Ishikawa (cell line): ENCODE results near the gene EOGT.

Source experiments
- CEBPB ChIP-seq: IDR thresholded peaks from 2 replicates; pipeline ENCODE4 v1.6.1; 2012
- CREB1 ChIP-seq: IDR thresholded peaks from 2 replicates; pipeline ENCODE4 v1.6.1; 2012; ENCODE audit warnings: low read depth
- EGR1 ChIP-seq: IDR thresholded peaks from 2 replicates; pipeline ENCODE4 v1.6.1; 2012
- EP300 ChIP-seq: IDR thresholded peaks from 2 replicates; pipeline ENCODE4 v1.6.1; 2012; ENCODE audit warnings: borderline replicate concordance
- FOXM1 ChIP-seq: IDR thresholded peaks from 2 replicates; pipeline ENCODE4 v1.6.1; 2012; ENCODE audit warnings: low read depth, borderline replicate concordance
- NFIC ChIP-seq: IDR thresholded peaks from 2 replicates; pipeline ENCODE4 v1.6.1; 2012
- RAD21 ChIP-seq: IDR thresholded peaks from 2 replicates; pipeline ENCODE4 v1.6.1; 2012; ENCODE audit warnings: low read depth
- TAF1 ChIP-seq: IDR thresholded peaks from 2 replicates; pipeline ENCODE4 v1.6.1; 2012; ENCODE audit warnings: low read depth, mild to moderate bottlenecking
- TCF12 ChIP-seq: IDR thresholded peaks from 2 replicates; pipeline ENCODE4 v1.6.1; 2012; ENCODE audit warnings: low read depth
- TEAD4 ChIP-seq: IDR thresholded peaks from 2 replicates; pipeline ENCODE4 v1.6.1; 2012
- USF1 ChIP-seq: IDR thresholded peaks from 2 replicates; pipeline ENCODE4 v1.6.1; 2012
- YY1 ChIP-seq: IDR thresholded peaks from 2 replicates; pipeline ENCODE4 v1.6.1; 2012; ENCODE audit warnings: low read depth
- ZBTB7A ChIP-seq: IDR thresholded peaks from 2 replicates; pipeline ENCODE4 v1.6.1; 2012; ENCODE audit warnings: low read depth
- TF ChIP-seq, protein P1 (sequence below): IDR thresholded peaks from 2 replicates; pipeline ENCODE4 v1.6.1; 2012; ENCODE audit warnings: low read depth, mild to moderate bottlenecking
- TF ChIP-seq, protein P2 (sequence below): IDR thresholded peaks from 2 replicates; pipeline ENCODE4 v1.6.1; 2012

The EOGT gene

DNA sequence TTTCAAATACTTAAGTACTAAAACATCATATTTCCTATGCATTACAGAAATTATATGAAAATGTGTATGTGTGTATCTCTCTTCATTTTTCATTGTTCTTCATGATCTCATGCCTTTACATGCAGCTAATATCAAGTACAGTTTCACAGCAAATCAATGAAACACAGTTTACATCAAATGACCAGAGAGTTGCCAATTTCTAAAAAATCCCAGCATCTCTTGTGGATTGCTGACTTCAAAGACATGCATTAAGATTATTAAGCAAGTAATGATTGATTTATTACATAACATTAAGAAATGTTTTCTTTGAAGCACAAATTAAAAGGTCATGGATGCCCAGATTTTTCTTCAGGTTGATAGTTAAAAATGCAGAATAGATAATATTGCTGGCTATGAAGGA is 50.1 kb downstream of the EOGT start:
- TF ChIP-seq RAD21: no peak
- TF ChIP-seq TCF12: no peak
- TF ChIP-seq TEAD4: no peak
- no peak for TF ChIP-seq NFIC
- TF ChIP-seq CEBPB: no peak
- TF ChIP-seq TAF1: no peak
- no peak for TF ChIP-seq FOXM1
- TF ChIP-seq EP300: no peak
- TF ChIP-seq YY1: no peak
- TF ChIP-seq ZBTB7A: no peak
- no peak for TF ChIP-seq EGR1
- TF ChIP-seq, protein P1, sequence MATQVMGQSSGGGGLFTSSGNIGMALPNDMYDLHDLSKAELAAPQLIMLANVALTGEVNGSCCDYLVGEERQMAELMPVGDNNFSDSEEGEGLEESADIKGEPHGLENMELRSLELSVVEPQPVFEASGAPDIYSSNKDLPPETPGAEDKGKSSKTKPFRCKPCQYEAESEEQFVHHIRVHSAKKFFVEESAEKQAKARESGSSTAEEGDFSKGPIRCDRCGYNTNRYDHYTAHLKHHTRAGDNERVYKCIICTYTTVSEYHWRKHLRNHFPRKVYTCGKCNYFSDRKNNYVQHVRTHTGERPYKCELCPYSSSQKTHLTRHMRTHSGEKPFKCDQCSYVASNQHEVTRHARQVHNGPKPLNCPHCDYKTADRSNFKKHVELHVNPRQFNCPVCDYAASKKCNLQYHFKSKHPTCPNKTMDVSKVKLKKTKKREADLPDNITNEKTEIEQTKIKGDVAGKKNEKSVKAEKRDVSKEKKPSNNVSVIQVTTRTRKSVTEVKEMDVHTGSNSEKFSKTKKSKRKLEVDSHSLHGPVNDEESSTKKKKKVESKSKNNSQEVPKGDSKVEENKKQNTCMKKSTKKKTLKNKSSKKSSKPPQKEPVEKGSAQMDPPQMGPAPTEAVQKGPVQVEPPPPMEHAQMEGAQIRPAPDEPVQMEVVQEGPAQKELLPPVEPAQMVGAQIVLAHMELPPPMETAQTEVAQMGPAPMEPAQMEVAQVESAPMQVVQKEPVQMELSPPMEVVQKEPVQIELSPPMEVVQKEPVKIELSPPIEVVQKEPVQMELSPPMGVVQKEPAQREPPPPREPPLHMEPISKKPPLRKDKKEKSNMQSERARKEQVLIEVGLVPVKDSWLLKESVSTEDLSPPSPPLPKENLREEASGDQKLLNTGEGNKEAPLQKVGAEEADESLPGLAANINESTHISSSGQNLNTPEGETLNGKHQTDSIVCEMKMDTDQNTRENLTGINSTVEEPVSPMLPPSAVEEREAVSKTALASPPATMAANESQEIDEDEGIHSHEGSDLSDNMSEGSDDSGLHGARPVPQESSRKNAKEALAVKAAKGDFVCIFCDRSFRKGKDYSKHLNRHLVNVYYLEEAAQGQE: no peak
- no peak for TF ChIP-seq CREB1
- TF ChIP-seq, protein P2, sequence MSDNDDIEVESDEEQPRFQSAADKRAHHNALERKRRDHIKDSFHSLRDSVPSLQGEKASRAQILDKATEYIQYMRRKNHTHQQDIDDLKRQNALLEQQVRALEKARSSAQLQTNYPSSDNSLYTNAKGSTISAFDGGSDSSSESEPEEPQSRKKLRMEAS: no peak
- TF ChIP-seq USF1: no peak

DNA sequence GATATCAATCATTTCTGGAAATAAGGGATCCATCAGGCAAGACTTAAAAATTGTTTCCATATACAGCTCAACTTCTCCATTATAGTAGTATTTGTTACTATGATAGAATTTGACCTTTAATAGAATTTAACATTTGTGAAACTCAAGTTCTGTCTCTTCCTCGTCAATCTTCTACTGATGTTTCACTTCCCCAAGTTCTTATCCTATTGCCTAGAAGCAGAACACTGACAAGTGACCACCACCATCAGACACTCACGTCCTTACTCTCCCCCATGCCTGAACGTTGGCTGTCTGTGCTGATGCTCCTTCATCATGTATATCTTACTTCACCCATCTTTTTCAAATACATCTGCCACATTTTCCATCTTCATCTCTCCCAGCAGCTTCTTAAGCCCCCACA is 54.6 kb downstream of the EOGT start:
- TF ChIP-seq, protein P2: no peak
- no peak for TF ChIP-seq TAF1
- no peak for TF ChIP-seq FOXM1
- TF ChIP-seq NFIC: no peak
- TF ChIP-seq ZBTB7A: no peak
- TF ChIP-seq EP300: no peak
- TF ChIP-seq TCF12: no peak
- no peak for TF ChIP-seq RAD21
- no peak for TF ChIP-seq TEAD4
- TF ChIP-seq USF1: no peak
- TF ChIP-seq, protein P1: no peak
- no peak for TF ChIP-seq YY1
- TF ChIP-seq CREB1: no peak
- TF ChIP-seq EGR1: no peak
- no peak for TF ChIP-seq CEBPB

DNA sequence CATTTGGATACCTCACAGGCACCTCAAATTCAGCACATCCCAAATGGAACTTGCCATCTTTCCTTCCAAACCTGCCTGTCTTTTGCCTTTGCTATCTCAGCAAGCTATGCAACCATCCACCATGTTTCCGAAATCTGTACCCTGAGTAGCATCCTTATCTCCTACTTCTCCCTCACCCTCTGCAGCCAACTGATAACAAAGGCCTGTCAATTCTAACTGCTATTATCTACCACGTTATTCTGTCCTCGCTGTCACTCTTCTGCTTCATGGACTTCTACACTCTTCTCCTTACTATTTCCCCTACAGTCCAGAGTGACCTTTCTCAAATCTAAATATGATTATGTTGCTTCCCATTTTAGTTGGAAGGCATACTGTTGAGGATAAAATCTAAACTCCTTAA is 55.6 kb downstream of the EOGT start:
- TF ChIP-seq RAD21: no peak
- TF ChIP-seq, protein P2: no peak
- TF ChIP-seq YY1: no peak
- TF ChIP-seq TCF12: no peak
- no peak for TF ChIP-seq ZBTB7A

DNA sequence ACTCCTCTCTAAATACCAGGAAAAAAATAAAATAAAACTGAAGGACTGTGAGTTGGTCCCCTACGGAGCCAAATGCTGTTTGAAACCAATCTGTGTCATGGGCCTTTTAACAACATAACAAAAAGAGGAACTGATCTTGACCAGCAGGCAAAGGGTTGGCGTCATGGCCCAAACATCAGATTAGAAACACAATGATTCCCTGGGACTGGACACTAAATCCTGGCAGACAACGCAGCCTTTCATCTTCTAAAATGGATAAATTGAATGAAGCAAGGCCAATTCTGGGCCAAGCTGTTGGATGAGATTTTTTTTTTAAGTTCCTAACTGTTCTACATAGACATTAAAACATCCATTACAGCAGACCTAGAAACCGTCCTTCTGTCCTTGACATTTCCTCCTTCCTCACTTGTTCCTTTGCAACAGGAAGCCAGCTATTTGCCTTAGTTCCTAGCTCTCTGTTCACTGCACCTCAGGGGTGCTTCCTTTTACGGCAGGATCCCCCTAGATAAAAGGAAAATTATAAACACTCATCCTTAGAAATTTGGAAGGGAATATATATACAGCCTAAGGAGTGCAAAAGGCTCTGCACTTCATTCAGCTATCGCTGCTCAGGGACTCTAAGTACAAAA is 59.6 kb downstream of the EOGT start:
- no peak for TF ChIP-seq ZBTB7A
- TF ChIP-seq EP300: no peak
- no peak for TF ChIP-seq TCF12
- TF ChIP-seq CEBPB: no peak
- no peak for TF ChIP-seq CREB1

DNA sequence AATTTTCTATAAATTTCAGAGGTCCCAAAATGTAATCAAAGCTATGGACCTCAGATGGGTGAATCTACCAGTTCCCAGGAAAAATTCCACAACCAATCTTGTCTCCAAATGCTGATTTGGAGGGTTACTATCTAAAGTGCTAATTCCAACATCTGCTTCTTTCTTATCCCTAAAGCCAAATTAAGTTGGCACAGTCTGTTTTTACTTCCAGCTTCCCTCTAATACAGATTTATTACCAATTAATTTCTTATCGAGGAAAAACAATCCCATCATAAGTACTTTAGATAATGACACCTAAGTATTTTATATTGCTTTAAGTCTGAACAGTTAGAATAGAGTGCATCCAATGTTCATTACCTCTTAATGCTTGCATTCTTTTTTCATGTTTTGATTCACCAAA is 68.3 kb downstream of the EOGT start:
- TF ChIP-seq FOXM1 (no peak), USF1 (no peak), TAF1 (no peak), TEAD4 (no peak)
- TF ChIP-seq, protein P1: no peak
